GM12801 (cell line): ENCODE data around the gene PRR33.

Experiments
- TF ChIP-seq, protein P1 (sequence below): IDR thresholded peaks from one replicate; pipeline ENCODE4 v1.5.1; 2011; ENCODE audit warnings: control low read depth; ENCODE audit not compliant: insufficient read length; ENCODE audit errors: extremely low read depth

The PRR33 gene

DNA sequence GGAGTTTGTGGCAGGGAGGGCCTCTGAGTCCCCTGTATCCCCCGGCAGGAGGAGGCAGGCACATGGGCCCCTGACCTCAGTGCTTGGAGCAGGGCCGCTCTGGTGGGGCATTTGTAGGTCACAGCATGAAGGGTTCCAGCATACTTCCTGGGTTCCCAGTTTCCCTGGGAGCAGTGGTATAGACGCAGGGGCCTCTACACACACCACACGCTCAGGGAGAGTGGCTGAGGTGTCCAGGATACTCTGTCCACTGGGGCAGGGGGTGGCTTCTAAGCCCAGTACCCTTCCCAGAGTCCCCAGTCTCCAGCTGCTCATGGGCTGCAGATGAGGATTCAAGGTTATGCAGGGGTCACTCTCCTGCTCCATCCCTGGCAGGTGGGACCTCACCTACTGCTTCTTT lies 32.7 kb downstream of the PRR33 start:
- TF ChIP-seq, protein P1, sequence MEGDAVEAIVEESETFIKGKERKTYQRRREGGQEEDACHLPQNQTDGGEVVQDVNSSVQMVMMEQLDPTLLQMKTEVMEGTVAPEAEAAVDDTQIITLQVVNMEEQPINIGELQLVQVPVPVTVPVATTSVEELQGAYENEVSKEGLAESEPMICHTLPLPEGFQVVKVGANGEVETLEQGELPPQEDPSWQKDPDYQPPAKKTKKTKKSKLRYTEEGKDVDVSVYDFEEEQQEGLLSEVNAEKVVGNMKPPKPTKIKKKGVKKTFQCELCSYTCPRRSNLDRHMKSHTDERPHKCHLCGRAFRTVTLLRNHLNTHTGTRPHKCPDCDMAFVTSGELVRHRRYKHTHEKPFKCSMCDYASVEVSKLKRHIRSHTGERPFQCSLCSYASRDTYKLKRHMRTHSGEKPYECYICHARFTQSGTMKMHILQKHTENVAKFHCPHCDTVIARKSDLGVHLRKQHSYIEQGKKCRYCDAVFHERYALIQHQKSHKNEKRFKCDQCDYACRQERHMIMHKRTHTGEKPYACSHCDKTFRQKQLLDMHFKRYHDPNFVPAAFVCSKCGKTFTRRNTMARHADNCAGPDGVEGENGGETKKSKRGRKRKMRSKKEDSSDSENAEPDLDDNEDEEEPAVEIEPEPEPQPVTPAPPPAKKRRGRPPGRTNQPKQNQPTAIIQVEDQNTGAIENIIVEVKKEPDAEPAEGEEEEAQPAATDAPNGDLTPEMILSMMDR: no peak

DNA sequence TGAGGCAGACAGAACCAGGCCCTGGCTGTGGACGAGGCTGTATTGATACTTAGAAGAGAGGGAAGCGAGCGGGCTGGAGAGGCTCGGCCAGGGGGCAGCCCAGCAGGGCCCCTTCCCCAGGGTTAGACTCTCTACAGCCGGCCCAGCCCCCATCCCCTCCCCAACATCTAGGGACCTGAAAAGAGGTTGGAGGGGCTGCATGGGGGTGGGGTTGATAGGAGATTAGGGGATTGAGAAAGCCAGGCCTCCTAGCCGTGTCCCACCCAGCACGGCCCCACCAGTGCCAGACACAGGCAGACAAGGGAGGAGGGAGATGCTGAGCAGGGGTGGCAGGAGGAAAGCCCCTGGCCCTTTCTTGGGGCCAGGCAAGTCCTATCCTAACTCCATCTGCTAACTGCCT lies 33.1 kb downstream of the PRR33 start:
- TF ChIP-seq, protein P1: no peak

DNA sequence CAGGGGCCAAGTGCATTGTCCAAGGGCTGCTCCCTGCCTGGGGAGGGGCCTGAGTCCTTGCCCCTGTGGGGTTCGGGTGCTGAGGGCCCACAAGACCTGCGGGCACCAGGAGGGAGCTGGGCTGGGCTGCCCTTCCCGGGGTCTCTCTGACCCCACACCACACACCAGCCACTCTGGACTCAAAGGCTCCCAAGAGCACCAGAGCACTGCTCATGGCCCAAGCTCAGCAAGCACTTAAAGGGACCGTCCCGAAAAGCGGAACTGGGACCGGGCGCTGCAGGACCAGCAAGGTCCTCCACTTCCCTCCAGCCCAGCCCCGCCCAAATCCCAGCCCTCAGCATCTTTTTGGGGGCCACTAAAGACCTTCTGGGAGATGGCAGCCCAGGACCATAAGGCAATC lies 33.5 kb downstream of the PRR33 start:
- TF ChIP-seq, protein P1: no peak

DNA sequence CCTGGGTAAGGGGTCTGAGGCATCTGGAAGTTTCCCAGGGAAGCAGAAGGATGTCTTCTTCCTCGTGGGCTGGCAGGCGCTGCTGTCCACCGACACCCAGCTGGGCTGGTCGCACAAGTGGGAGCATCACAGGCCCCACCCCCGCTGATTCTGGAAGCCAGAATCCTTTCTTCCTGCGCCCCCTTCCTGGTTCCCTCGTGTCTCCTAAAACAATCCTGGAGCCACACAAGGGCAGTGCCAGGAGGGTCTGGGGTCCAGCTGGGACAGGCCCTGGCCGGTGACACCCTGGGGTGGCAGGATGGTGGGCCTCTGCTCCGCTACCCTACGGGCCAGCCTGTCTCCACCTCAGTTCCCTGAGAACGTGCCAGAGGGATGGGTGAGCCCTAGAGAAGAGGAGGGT lies 34.6 kb downstream of the PRR33 start:
- TF ChIP-seq, protein P1: no peak

DNA sequence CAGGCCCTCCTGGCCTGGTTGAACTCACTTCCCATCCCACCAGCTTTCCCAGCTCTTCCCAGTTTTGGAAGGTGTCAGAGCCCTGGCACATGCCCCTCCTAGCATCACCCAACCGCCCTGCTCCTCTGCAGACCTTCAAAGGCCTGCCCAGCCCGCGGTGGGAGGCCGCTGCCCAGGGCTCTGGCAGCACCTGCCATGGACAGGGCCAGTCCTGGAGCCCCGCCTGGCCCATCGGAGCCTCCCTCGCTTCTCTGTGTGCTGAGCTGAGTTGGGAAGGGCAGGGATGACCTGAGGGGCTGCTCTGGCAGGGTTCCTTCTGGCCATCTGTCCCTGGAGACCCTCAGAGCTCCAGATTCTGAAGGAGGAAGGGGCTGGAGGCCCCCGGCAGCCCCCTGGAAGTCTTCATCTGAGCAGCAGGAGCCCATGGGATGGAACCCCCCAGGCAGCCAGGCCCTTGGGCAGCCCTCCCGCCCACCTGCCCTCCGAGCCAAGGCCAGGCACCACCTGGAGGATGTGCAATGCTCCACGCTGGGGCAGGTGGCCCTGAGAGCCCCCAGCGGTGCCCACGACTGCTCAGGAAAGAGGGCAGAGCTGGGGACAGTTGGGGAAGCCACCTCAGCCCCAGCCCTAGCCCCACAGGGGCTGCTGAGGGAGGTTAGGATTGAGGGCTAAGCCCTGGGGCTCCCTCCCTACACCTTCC lies 35.2 kb downstream of the PRR33 start:
- TF ChIP-seq, protein P1: no peak

DNA sequence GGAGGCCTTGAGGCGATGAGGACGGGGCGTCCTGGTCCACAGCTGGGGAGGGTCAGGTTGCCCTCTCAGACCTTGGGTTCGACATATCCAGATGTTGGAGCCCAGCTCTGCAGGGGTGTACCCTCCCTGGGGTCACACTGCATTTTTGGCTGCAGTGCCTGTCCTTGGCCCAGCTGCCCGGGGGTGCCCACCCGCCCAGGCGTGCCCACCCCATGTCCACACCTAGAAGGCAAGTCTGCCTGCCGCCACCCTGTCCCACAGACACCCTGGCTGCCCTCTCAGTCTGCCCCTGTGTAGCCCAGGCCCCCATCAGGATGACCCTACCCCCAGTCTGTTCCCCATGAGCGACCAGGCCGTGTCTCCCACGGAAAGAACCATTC lies 35.8 kb downstream of the PRR33 start:
- TF ChIP-seq, protein P1: no peak

DNA sequence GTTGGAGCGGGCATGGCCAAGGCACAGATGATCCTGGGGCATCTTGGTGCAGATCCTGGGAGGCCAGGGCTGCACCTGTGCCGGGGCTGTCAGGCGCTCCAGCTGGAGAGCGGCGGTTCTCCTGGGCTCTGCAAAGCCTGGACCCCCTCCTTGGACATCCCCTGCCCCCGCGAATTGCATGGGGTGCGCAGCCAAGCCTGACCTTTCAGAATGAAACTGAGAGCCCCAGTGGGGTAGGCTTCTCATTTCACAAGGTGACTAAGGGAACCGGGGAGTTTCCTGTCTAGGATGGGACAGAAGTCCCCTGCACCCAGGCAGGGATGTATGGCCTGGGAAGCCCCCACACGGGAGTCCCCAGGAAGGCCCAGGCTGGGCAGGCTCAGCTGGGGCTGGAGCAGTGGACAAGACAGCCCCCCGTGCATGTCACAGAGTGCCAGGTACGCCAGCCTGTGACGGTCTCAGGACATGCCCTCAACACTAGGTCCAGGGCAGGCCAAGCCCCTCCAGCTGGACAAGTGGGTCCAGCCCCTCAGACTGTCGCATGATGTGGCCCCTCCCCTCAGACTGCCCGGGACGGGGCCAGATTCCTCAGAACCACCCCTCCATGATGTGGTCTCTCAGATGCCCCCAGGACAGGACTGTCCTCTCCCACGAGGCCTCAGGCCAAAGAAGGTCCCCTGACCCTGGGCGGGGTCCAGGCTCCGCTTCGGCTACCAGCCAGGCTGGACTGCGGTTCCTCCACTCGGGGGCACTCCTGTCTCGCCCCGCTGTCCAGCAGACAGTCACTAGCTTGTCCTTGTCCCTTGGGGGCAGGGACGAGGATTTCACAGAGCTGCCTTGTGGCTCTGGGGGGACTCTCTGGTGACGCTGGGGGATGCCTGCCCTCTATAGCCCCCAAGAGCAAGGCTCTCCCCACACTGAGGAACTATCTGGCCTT lies 36.5 kb downstream of the PRR33 start:
- TF ChIP-seq, protein P1: no peak
